Heart left ventricle (tissue), 16 donors: ENCODE results near the gene ZNF718. TPM values are rescaled to one million over a fixed set of nuclear protein-coding genes. Genes with fewer than 3 reads are reported as not detected.
A peak's percentile ranks its signal among the peaks of the same experiment; 100 is the strongest.
"Not testable (repeated sequence)": the region's sequence is repeated elsewhere in the genome, so short reads cannot be mapped to it uniquely, and the experiment has no call there.

Experiments
- ATAC-seq, 4 donors: fragments of 200-7000 bp; cut with Tn5 transposase; one replicate each; pipeline ENCODE4 v1.9.1; 2020 to 2022; ENCODE audit warnings: moderate library complexity in 4 of 4, mild to moderate bottlenecking in 3 of 4, moderate number of reproducible peaks in 1 of 4
- DNase-seq, 5 donors: peaks; one replicate each; pipeline ENCODE4 v3.0.0-alpha.2; 2020
- H3K27ac ChIP-seq, 12 donors: fragments of 200-600 bp; sonication (generic) in 4 of 12; one replicate each; pipeline versions ENCODE4 v1.5.0 to v1.8.0; 2016 to 2022; ENCODE audit warnings: mild to moderate bottlenecking in 2 of 12
- H3K27me3 ChIP-seq, 9 donors: fragments of 200-600 bp; sonication (generic) in 2 of 9; one replicate each; pipeline versions ENCODE4 v1.5.1 to v1.8.0; 2016 to 2022; ENCODE audit warnings: mild to moderate bottlenecking in 3 of 9
- H3K36me3 ChIP-seq, 9 donors: fragments of 200-600 bp; sonication (generic) in 2 of 9; one replicate each; pipeline versions ENCODE4 v1.5.0 to v1.8.0; 2018 to 2022; ENCODE audit warnings: mild to moderate bottlenecking in 2 of 9
- H3K4me1 ChIP-seq, 12 donors: fragments of 200-600 bp; sonication (generic) in 4 of 12; one replicate each; pipeline versions ENCODE4 v1.5.0 to v1.8.0; 2016 to 2022; ENCODE audit warnings: mild to moderate bottlenecking in 3 of 12
- H3K4me3 ChIP-seq, 12 donors: fragments of 200-600 bp; sonication (generic) in 4 of 12; one replicate each; pipeline versions ENCODE4 v1.5.0 to v1.8.0; 2017 to 2022; ENCODE audit warnings: mild to moderate bottlenecking in 9 of 12, moderate library complexity in 4 of 12
- H3K9me3 ChIP-seq, 12 donors: fragments of 200-600 bp; sonication (generic) in 4 of 12; one replicate each; pipeline versions ENCODE4 v1.5.0 to v1.8.0; 2016 to 2022; ENCODE audit warnings: mild to moderate bottlenecking in 1 of 12
- CTCF ChIP-seq, 12 donors: fragments of 200-600 bp; sonication (generic) in 4 of 12; IDR thresholded peaks; one replicate each; pipeline versions ENCODE4 v1.5.0 to v1.8.0; 2018 to 2022; ENCODE audit warnings: antibody characterized with exemption in 12 of 12, mild to moderate bottlenecking in 5 of 12
- POLR2A ChIP-seq, 2 donors: fragments of 450-650 bp; IDR thresholded peaks; one replicate each; pipeline ENCODE4 v1.6.1; 2017; ENCODE audit warnings: antibody characterized with exemption in 2 of 2, mild to moderate bottlenecking in 2 of 2, moderate library complexity in 2 of 2
- WGBS, 4 donors: extraction: QIAGEN DNeasy Blood & Tissue Kit in 2 of 4; methylation state at CpG; one replicate each; pipeline versions ENCODE4 v1.1.5 to v1.1.7; 2013 to 2018; 5-methylcytosine and 5-hydroxymethylcytosine counted together
- intact Hi-C, 10 donors: fragments of 100-400 bp; cut with DNase I; formaldehyde crosslinking; loops; one replicate each; pipeline versions ENCODE4 v1.11.1 to v1.14.2; 2022
- long read RNA-seq, 3 donors: library from polyadenylated mRNA; unstranded; transcript quantifications; one replicate each; pipeline ENCODE4 v2.0.0, GENCODE V29; 2020 to 2021
- polyA plus RNA-seq, 2 donors: library from polyadenylated mRNA; stranded (reverse); fragments of 200-250 nt; gene quantifications; one replicate each; pipeline ENCODE4 v1.2.3, GENCODE V29; 2013
- total RNA-seq, 9 donors: library from RNA; depleted of rRNA in 2 of 9; stranded (reverse); fragments of >200 nt in 2 of 9; fragmentation: NEBNext Ultra II Directional in 3 of 9; extraction: Animal tissue kit (Norgen Biotek cat#: 25700) in 3 of 9; gene quantifications; one replicate each; pipeline versions ENCODE4 v1.1.0 to v1.2.4, GENCODE V29; 2016 to 2023
- donor health status: ischemic (EF 13 %, LVEDD 7.1; RV severe dilation, severe dysfunction).
- donor health status: healthy with polysubstance abuse.
- donor health status: DM: no; HTN: yes; CAD: no.
- donor health status: DM: no; HTN: no; CAD: no.
- donor health status: ischemic (EF 25% LVEDD 6.9; RV normal size, moderate dysfunction).
- donor health status: ischemic (EF 25% LVEDD 5.7; RV mildly dilated, moderate dysfunction).
- donor health status: healthy.
- donor health status: DM: yes; HTN: yes; CAD: no.
- donor health status: ischemic (EF 35%, LVEDD 5.7; RV mildly dilated, moderate dysfunction).
- donor health status: nonischemic (EF 11% LVEDD 7.7; RV severe dilation, severe dysfunction).
- donor health status: DM: yes; HTN: yes; CAD: no.
- donor health status: PGD.
- donor health status: ischemic (EF 29% LVEDD 5.4; RV normal size, mild dysfunction).
- donor health status: nonischemic (EF 23%, LVEDD 6.1; RV moderate dilation, normal function).

ZNF718 gene
- total RNA-seq (1 to 10 TPM; 2.4 to 6.5 (median 3.3) TPM), polyA plus RNA-seq (1 to 10 TPM; 1.1 to 1.9 TPM)
- long read RNA-seq, donor 1: 0 reads
- long read RNA-seq, donor 2, partial matches to known transcripts: 0 of 1 reads
- long read RNA-seq, donor 2, other reads (novel, unspliced or antisense): 1 of 1 reads
- long read RNA-seq, donor 3, partial matches to known transcripts: 0 of 1 reads
- long read RNA-seq, donor 3, other reads (novel, unspliced or antisense): 1 of 1 reads

- peaks cover 0 to 34% (median 0%) of the 10 kb centered on the region in 12 donors for H3K9me3 ChIP-seq
- peak; percentile 100 for ATAC-seq
- H3K4me1 ChIP-seq: peaks cover 0 to 15% (median 12%) of the 10 kb centered on the region in 12 donors
- peak within 1 kb of the TSS; percentile 77 to 96 (median 90) for H3K27ac ChIP-seq
- H3K27me3 ChIP-seq: no peaks in the 10 kb centered on the region
- H3K4me3 ChIP-seq: peak within 1 kb of the TSS; percentile 45 to 97 (median 82)
- TF ChIP-seq POLR2A (IDR thresholded peaks at IDR 0.05): peak in 1 of 2 donors; percentile 70
- no peak for TF ChIP-seq CTCF (IDR thresholded peaks at IDR 0.05)
- peaks cover 0 to 26% (median 0%) of the 10 kb centered on the region in 9 donors for H3K36me3 ChIP-seq
- WGBS, 4 donors: 0 to 1% (median 0%) methylated on average over 19 to 44 of the region's 44 CpGs
- intact Hi-C loops: loop anchor here in 1 of 10 donors (5.0 kb wide), 1 partner anchor 88 kb away; no protein-coding TSS in a partner anchor
- DNase-seq: peak; percentile 94 to 96 (median 95)
These were observed at the start of gene ZNF718 for GRCh38 chr4:124275-125081. Gene ZNF718, plus strand, starts transcription at chr4:124501. Its CDS starts 170 bp downstream, at chr4:124671.

DNA sequence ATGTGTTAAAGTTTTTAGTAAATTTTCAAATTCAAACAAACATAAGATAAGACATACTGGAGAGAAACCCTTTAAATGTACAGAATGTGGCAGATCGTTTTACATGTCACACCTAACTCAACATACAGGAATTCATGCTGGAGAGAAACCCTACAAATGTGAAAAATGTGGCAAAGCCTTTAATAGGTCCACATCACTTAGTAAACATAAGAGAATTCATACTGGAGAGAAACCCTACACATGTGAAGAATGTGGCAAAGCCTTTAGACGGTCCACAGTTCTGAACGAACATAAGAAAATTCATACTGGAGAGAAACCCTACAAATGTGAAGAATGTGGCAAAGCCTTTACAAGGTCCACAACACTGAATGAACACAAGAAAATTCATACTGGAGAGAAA lies 38.4 kb upstream of the ZNF718 start:
- H3K27me3 ChIP-seq: no peaks in the 10 kb centered on the region
- peaks cover 3 to 100% (median 99%) of the 10 kb centered on the region in 12 donors for H3K9me3 ChIP-seq
- TF ChIP-seq POLR2A (IDR thresholded peaks at IDR 0.05) (no peak), CTCF (IDR thresholded peaks at IDR 0.05) (no peak)
- DNase-seq (no peak), ATAC-seq (no peak)
- 95 to 97% (median 96%) methylated on average over 3 of the region's 3 CpGs for WGBS, 4 donors
- no peak overlapping the region for H3K4me3 ChIP-seq
- intact Hi-C loops: no loop called here
- peaks cover 12 to 97% (median 27%) of the 10 kb centered on the region in 9 donors for H3K36me3 ChIP-seq
- no peak overlapping the region for H3K27ac ChIP-seq
- no peaks in the 10 kb centered on the region for H3K4me1 ChIP-seq

DNA sequence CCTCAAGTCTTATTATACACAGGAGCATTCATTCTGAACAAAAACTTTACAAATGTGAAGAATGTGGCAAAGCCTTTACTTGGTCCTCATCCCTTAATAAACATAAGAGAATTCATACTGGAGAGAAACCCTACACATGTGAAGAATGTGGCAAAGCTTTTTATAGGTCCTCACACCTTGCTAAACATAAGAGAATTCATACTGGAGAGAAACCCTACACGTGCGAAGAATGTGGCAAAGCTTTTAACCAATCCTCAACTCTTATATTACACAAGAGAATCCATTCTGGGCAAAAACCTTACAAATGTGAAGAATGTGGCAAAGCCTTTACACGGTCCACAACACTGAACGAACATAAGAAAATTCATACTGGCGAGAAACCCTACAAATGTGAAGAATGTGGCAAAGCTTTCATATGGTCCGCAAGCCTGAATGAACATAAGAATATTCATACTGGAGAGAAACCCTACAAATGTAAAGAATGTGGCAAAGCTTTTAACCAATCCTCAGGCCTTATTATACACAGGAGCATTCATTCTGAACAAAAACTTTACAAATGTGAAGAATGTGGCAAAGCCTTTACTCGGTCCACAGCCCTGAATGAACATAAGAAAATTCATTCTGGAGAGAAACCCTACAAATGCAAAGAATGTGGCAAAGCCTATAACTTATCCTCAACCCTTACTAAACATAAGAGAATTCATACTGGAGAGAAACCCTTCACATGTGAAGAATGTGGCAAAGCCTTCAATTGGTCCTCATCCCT lies 37.6 kb upstream of the ZNF718 start:
- ATAC-seq, H3K4me1 ChIP-seq, intact Hi-C loops, H3K27ac ChIP-seq, H3K27me3 ChIP-seq, H3K4me3 ChIP-seq, DNase-seq: not testable (repeated sequence)
- WGBS, 4 donors: 93 to 98% (median 95%) methylated on average over 7 of the region's 7 CpGs
- Histone ChIP-seq H3K36me3 (peaks cover 12 to 95% (median 24%) of the 10 kb centered on the region in 9 donors), H3K9me3 (peaks cover 3 to 100% (median 99%) of the 10 kb centered on the region in 12 donors)

DNA sequence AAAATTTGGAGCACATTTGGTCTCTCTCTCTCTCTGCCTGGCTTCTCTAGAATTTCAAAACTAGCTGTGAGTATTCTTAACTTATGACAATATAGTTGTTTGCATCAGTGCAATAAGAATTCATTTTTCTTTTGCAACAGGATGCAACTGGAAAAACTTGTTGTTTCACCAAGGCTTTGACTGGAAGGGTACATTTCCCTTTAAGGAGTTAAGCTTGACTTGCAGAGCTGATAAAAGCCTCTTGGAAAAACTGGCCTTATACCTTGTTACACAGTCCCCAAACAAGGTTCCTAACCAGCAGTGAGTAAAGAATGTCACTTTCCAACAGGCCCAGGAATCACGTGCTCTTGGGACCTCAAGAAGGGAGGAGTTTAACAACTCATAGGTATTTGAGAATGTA lies 25.9 kb upstream of the ZNF718 start:
- DNase-seq (no peak), ATAC-seq (no peak)
- TF ChIP-seq POLR2A (IDR thresholded peaks at IDR 0.05) (no peak), CTCF (IDR thresholded peaks at IDR 0.05) (no peak)
- Histone ChIP-seq H3K4me3 (no peak overlapping the region), H3K36me3 (peaks cover 0 to 15% (median 0%) of the 10 kb centered on the region in 9 donors), H3K27ac (no peak overlapping the region), H3K9me3 (peaks cover 0 to 100% (median 84%) of the 10 kb centered on the region in 12 donors), H3K4me1 (no peaks in the 10 kb centered on the region), H3K27me3 (no peaks in the 10 kb centered on the region)
- 89 to 100% (median 95%) methylated on average over 1 of the region's 1 CpG for WGBS, 4 donors
- intact Hi-C loops: no loop called here
